Left renal cortex interstitium (tissue), 4 donors: ENCODE results near the gene PRDM15. TPM values are rescaled to one million over a fixed set of nuclear protein-coding genes. Genes with fewer than 3 reads are reported as not detected.

Experiments
- DNase-seq, 4 donors: peaks; one replicate each; pipeline ENCODE4 v3.0.0-alpha.2; 2013; ENCODE audit warnings: low read depth in 4 of 4, low spot score in 2 of 4, missing footprints in 1 of 4
- polyA plus RNA-seq, 4 donors: library from polyadenylated mRNA; unstranded; fragments of 120-200 nt; gene quantifications; one replicate each; pipeline ENCODE4 v1.2.1, GENCODE V29; 2013; ENCODE audit not compliant: insufficient read length in 4 of 4

PRDM15 gene
- polyA plus RNA-seq, 4 donors: 5.2 to 8.4 (median 6.5) TPM

GRCh38 chr21:41846536-41846935, 32.6 kb downstream of the PRDM15 start:
- no peak for DNase-seq

GRCh38 chr21:41846033-41846317, 33.2 kb downstream of the PRDM15 start:
- no peak for DNase-seq

GRCh38 chr21:41845310-41846032, 33.7 kb downstream of the PRDM15 start:
- no peak for DNase-seq

- no peak for DNase-seq
These were observed 35.6 kb downstream of the PRDM15 start for GRCh38 chr21:41843584-41843983.

GRCh38 chr21:41840880-41841279, 38.3 kb downstream of the PRDM15 start:
- DNase-seq: no peak

- no peak for DNase-seq
These were observed 39.6 kb downstream of the PRDM15 start for GRCh38 chr21:41839387-41840000.

- no peak for DNase-seq
These were observed 41.3 kb downstream of the PRDM15 start for GRCh38 chr21:41837756-41838297.

- DNase-seq: no peak
These were observed 42.8 kb downstream of the PRDM15 start for GRCh38 chr21:41836166-41837015.

- peak in 1 of 4 donors; percentile 4 for DNase-seq
These were observed 43.4 kb downstream of the PRDM15 start for GRCh38 chr21:41835711-41836154.

GRCh38 chr21:41834926-41835663, 44.0 kb downstream of the PRDM15 start:
- DNase-seq: no peak

- no peak for DNase-seq
These were observed 44.8 kb downstream of the PRDM15 start for GRCh38 chr21:41834252-41834925.

GRCh38 chr21:41833497-41834115, 45.5 kb downstream of the PRDM15 start:
- no peak for DNase-seq

GRCh38 chr21:41832596-41833496, 46.3 kb downstream of the PRDM15 start:
- no peak for DNase-seq

- DNase-seq: no peak
These were observed 47.1 kb downstream of the PRDM15 start for GRCh38 chr21:41831866-41832595.

GRCh38 chr21:41831453-41831831, 47.7 kb downstream of the PRDM15 start:
- no peak for DNase-seq

- DNase-seq: no peak
These were observed 48.2 kb downstream of the PRDM15 start for GRCh38 chr21:41830764-41831452.

- DNase-seq: no peak
These were observed 48.9 kb downstream of the PRDM15 start for GRCh38 chr21:41830145-41830707.
